Keratinocyte (primary cell): ENCODE measurements around the gene ABHD8.

Experiments used
- EZH2 ChIP-seq: IDR thresholded peaks from one replicate; pipeline ENCODE4 v1.6.1; 2012; ENCODE audit warnings: inconsistent platforms, mild to moderate bottlenecking, low read length, moderate library complexity
- TF ChIP-seq, protein P1 (sequence below), 3 experiments: IDR thresholded peaks in 1 of 3; conservative IDR thresholded peaks in 1 of 3; optimal IDR thresholded peaks in 1 of 3; 2 replicates in 2 of 3; 3 replicates in 1 of 3; pipeline versions ENCODE3 to v1.5.1; 2011; ENCODE audit warnings: low read length in 3 of 3, mild to moderate bottlenecking in 3 of 3, moderate library complexity in 2 of 3, control low read depth in 1 of 3, inconsistent platforms in 1 of 3; ENCODE audit not compliant: insufficient read depth in 2 of 3; ENCODE audit errors: extremely low read depth in 1 of 3

DNA sequence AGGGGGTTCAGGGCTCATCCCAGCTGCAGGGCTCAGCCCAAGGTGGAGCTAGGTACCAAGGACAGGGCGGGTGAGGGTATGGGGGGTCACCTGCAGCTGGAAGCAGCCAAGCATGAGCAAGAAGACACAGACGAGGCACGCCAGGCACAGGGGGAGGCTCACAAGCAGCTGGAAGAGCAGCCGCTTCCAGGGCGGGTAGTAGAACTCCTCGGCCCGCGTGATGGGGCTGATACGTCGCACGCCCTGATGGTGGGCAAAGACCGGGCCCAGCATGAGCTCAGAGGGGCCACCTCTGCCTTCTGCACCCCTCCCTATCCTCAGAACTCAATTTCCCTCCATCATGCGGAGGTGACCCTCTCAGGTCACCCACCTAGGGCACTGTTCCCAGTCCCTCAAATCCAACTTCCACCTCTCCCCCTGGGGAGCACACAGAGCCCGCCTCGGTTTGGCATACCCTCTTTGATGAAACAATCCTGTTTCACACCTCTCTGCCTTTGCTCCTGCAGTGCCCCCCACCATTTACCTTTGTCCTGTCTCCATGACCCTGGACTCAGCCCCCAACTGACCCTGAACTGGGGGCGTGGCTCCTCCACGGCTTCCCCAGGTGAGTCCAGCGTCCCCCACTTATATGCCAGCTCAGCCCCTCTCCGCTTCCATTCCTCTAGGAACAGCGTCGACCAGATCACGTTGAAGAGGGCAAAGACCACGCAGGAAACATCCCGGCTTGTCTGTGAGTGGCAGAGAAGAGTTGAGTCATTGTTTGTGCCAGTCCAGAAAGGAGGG lies 27.2 kb upstream of the ABHD8 start:
- TF ChIP-seq, protein P1, sequence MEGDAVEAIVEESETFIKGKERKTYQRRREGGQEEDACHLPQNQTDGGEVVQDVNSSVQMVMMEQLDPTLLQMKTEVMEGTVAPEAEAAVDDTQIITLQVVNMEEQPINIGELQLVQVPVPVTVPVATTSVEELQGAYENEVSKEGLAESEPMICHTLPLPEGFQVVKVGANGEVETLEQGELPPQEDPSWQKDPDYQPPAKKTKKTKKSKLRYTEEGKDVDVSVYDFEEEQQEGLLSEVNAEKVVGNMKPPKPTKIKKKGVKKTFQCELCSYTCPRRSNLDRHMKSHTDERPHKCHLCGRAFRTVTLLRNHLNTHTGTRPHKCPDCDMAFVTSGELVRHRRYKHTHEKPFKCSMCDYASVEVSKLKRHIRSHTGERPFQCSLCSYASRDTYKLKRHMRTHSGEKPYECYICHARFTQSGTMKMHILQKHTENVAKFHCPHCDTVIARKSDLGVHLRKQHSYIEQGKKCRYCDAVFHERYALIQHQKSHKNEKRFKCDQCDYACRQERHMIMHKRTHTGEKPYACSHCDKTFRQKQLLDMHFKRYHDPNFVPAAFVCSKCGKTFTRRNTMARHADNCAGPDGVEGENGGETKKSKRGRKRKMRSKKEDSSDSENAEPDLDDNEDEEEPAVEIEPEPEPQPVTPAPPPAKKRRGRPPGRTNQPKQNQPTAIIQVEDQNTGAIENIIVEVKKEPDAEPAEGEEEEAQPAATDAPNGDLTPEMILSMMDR (optimal IDR thresholded peaks at IDR 0.05 in 1 of 3, IDR thresholded peaks at IDR 0.05 in 1 of 3, conservative IDR thresholded peaks at IDR 0.05 in 1 of 3; ENCODE audit: extremely low read depth in 1 of 3, insufficient read depth in 2 of 3, low read length in 3 of 3), result no peak
- TF ChIP-seq EZH2, result no peak
